Ovary (tissue), 3 donors: Measurements from ENCODE around the gene NPM1.
"Not testable (repeated sequence)": the region's sequence is repeated elsewhere in the genome, so short reads cannot be mapped to it uniquely, and the experiment has no call there.

Experiments
- CTCF ChIP-seq, 3 donors: fragments of 450-650 bp in 2 of 3; fragments of 200-600 bp in 1 of 3; IDR thresholded peaks; one replicate each; pipeline versions ENCODE4 v1.5.1 to v1.8.0; 2016 to 2022; ENCODE audit warnings: antibody characterized with exemption in 3 of 3, mild to moderate bottlenecking in 1 of 3
- EP300 ChIP-seq: sonication (generic); formaldehyde crosslinking; IDR thresholded peaks from one replicate; pipeline ENCODE4 v1.6.1; 2017; ENCODE audit warnings: antibody characterized with exemption
- POLR2A ChIP-seq: fragments of 450-650 bp; IDR thresholded peaks from one replicate; pipeline ENCODE4 v1.6.1; 2017; ENCODE audit warnings: antibody characterized with exemption, mild to moderate bottlenecking, moderate library complexity
- donor health status: DM: no; HTN: no; CAD: no.

GRCh38 chr5:171363249-171363648, 24.4 kb upstream of the NPM1 start:
- not testable (repeated sequence) for TF ChIP-seq CTCF (IDR thresholded peaks at IDR 0.05); EP300; POLR2A
